Lower leg skin (tissue), 3 donors: Measurements from ENCODE around the gene ENC1.

Source experiments
- POLR2A ChIP-seq, 2 donors: fragments of 450-650 bp; IDR thresholded peaks; one replicate each; pipeline ENCODE4 v1.6.1; 2016 to 2017; ENCODE audit warnings: antibody characterized with exemption in 2 of 2, mild to moderate bottlenecking in 1 of 2, moderate library complexity in 1 of 2
- TF ChIP-seq, protein P1 (sequence below), 3 donors: fragments of 450-650 bp; IDR thresholded peaks; one replicate each; pipeline ENCODE4 v1.5.1; 2016; ENCODE audit warnings: antibody characterized with exemption in 3 of 3, mild to moderate bottlenecking in 3 of 3, moderate library complexity in 2 of 3

DNA sequence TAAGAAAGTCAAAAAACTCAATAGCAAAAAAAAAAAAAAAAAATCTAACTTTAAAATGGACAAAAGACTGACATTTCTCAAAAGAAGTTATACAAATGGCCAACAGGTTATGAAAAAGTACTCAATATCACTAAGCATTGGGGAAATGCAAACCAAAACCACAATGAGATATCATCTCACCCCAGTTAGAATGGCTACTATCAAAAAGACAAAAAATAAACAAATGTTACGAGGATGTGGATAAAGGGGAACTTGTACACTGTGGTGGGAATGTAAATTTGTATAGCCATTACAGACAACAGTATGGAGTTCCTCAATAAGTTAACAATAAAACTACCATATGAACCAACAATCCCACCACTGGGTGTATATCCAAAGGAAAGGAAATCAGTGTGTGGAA, 37.2 kb downstream of the ENC1 start:
- TF ChIP-seq, protein P1, sequence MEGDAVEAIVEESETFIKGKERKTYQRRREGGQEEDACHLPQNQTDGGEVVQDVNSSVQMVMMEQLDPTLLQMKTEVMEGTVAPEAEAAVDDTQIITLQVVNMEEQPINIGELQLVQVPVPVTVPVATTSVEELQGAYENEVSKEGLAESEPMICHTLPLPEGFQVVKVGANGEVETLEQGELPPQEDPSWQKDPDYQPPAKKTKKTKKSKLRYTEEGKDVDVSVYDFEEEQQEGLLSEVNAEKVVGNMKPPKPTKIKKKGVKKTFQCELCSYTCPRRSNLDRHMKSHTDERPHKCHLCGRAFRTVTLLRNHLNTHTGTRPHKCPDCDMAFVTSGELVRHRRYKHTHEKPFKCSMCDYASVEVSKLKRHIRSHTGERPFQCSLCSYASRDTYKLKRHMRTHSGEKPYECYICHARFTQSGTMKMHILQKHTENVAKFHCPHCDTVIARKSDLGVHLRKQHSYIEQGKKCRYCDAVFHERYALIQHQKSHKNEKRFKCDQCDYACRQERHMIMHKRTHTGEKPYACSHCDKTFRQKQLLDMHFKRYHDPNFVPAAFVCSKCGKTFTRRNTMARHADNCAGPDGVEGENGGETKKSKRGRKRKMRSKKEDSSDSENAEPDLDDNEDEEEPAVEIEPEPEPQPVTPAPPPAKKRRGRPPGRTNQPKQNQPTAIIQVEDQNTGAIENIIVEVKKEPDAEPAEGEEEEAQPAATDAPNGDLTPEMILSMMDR (IDR thresholded peaks at IDR 0.05), result no peak
- TF ChIP-seq POLR2A (IDR thresholded peaks at IDR 0.05), result no peak
